ENCODE data around the gene ADAMTS13. TPM values are rescaled to one million over a fixed set of nuclear protein-coding genes. Genes with fewer than 3 reads are reported as not detected.

Gene ADAMTS13
- polyA plus RNA-seq, 3 donors from 2014 or later, result 0.33 to 0.73 TPM; not detected in 1

DNA sequence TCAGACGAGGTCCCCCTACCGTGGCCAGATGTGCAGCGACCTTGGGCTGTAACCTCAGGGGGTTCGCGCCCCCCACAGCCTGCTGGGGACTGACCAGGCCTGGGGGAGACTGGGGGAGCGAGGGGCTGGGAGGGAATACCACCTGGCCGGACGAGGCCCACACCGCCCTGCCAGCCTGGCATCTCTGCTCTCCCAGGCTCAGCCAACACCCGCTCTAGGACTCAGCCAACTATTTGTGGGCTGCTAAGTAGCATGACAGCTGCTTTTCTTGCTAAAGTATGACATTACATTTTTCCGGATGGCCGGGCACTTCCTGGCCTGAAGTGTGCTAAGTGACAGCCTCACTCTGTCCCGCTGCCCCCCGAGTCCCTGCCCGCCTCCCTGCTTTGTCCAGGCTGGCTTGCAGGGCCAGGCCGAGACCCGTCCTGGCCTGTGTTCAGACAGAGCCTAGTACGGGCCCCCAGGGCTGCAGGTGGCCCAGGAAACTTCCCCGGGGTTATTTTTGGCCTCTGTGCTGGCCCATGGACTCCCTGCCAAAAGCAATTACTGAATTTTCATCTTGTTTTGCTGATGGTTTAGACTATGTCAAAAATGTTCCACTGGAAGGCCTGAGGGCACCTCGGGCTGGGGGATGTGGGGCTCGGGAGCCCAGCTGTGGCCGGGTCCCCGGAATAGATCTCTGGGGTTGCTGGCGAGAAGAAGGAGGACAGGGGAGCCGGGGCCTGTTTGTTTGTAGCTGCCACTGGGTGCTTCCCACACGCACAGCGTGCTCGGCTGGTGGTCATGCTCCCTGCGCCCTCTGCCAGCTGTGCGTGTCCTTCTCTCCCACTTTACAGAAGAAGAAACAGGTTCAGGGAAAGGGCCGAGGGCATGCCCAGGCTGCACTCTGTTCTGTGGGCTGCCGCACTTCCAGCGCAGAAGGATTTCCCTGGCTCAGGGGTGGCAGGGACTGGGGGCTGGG lies 70.2 kb downstream of the ADAMTS13 start:
- H3K36me3 Mint-ChIP-seq, result no peaks in the 10 kb centered on the region
- peaks cover 0 to 9% (median 4%) of the 10 kb centered on the region in 3 donors for H3K27me3 Mint-ChIP-seq (ENCODE audit: low read depth in 3 of 3)
- no peaks in the 10 kb centered on the region for H3K9me3 Mint-ChIP-seq
- no peak overlapping the region for H3K4me3 Mint-ChIP-seq
- DNase-seq, result no peak
- no peaks in the 10 kb centered on the region for H3K4me1 Mint-ChIP-seq
- no peak overlapping the region for H3K27ac Mint-ChIP-seq

GRCh38 chr9:133493428-133493827 lies 71.3 kb downstream of the ADAMTS13 start:
- H3K36me3 Mint-ChIP-seq, result no peaks in the 10 kb centered on the region
- H3K27me3 Mint-ChIP-seq (ENCODE audit: low read depth in 3 of 3), result peaks cover 0 to 12% (median 0%) of the 10 kb centered on the region in 3 donors
- no peaks in the 10 kb centered on the region for H3K4me1 Mint-ChIP-seq
- H3K9me3 Mint-ChIP-seq, result no peaks in the 10 kb centered on the region
- H3K27ac Mint-ChIP-seq, result no peak overlapping the region
- DNase-seq, result no peak
- no peak overlapping the region for H3K4me3 Mint-ChIP-seq

GRCh38 chr9:133493845-133494540 lies 71.8 kb downstream of the ADAMTS13 start:
- H3K36me3 Mint-ChIP-seq, result no peaks in the 10 kb centered on the region
- no peaks in the 10 kb centered on the region for H3K9me3 Mint-ChIP-seq
- H3K4me1 Mint-ChIP-seq, result no peaks in the 10 kb centered on the region
- peaks cover 0 to 12% (median 0%) of the 10 kb centered on the region in 3 donors for H3K27me3 Mint-ChIP-seq (ENCODE audit: low read depth in 3 of 3)
- no peak overlapping the region for H3K27ac Mint-ChIP-seq
- no peak overlapping the region for H3K4me3 Mint-ChIP-seq
- DNase-seq, result no peak

GRCh38 chr9:133494636-133495326 lies 72.6 kb downstream of the ADAMTS13 start:
- H3K4me3 Mint-ChIP-seq, result no peak overlapping the region
- H3K36me3 Mint-ChIP-seq, result no peaks in the 10 kb centered on the region
- H3K27me3 Mint-ChIP-seq (ENCODE audit: low read depth in 3 of 3), result peaks cover 0 to 5% (median 0%) of the 10 kb centered on the region in 3 donors
- H3K27ac Mint-ChIP-seq, result no peak overlapping the region
- no peaks in the 10 kb centered on the region for H3K9me3 Mint-ChIP-seq
- DNase-seq, result no peak
- H3K4me1 Mint-ChIP-seq, result no peaks in the 10 kb centered on the region

DNA sequence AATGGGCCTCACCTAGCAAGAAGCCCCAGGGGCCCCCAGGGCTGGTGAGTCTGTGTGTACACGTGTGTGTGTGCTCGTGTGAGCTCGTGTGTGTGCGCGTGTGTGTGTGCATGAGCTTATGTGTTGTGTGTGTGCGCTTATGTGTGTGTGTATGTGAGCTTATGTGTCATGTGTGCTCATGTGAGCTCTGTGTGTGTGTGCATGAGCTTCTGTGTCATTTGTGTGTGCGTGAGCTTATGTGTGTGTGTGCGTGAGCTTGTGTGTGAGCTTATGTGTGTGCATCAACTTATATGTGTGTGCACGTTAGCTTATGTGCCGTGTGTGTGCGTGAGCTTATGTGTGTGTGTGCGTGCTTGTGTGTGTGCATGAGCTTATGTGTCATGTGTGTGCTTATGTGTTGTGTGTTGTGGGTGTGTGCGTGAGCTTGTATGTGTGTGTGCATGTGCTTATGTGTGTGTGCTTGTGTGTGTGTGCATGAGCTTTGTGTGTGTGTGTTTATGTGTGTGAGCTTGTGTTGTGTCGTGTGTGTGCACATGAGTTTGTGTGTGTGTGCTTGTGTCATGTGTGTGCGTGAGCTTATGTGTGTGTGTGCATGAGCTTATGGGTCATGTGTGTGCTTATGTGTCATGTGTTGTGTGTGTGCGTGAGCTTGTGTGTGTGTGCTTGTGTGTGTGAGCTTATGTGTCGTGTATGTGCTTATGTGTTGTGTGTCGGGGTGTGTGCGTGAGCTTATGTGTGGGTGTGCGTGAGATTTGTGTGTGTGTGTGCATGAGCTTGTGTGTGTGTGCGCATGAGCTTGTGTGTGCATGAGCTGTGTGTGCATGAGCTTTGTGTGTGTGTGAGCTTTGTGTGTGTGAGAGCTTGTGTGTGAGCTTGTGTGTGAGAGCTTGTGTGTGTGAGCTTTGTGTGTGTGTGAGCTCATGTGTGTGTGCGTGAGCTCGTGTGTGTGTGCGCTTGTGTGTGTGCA lies 73.4 kb downstream of the ADAMTS13 start:
- Mint-ChIP-seq H3K36me3 (no peaks in the 10 kb centered on the region), H3K4me1 (no peaks in the 10 kb centered on the region), H3K9me3 (no peaks in the 10 kb centered on the region), H3K4me3 (no peak overlapping the region), H3K27ac (no peak overlapping the region), H3K27me3 (ENCODE audit: low read depth in 3 of 3) (peaks cover 0 to 8% (median 0%) of the 10 kb centered on the region in 3 donors)
- DNase-seq, result no peak

- no peak for DNase-seq
- no peaks in the 10 kb centered on the region for H3K4me1 Mint-ChIP-seq
- H3K9me3 Mint-ChIP-seq, result peaks cover 0 to 13% (median 7%) of the 10 kb centered on the region in 6 donors
- H3K27me3 Mint-ChIP-seq (ENCODE audit: low read depth in 3 of 3), result peaks cover 0 to 20% (median 2%) of the 10 kb centered on the region in 3 donors
- no peak overlapping the region for H3K27ac Mint-ChIP-seq
- H3K36me3 Mint-ChIP-seq, result peaks cover 0 to 11% (median 0%) of the 10 kb centered on the region in 3 donors
- H3K4me3 Mint-ChIP-seq, result no peak overlapping the region
Measured at GRCh38 chr9:133496861-133497842, 75.0 kb downstream of the ADAMTS13 start.

- Mint-ChIP-seq H3K36me3 (peaks cover 0 to 13% (median 0%) of the 10 kb centered on the region in 3 donors), H3K27me3 (ENCODE audit: low read depth in 3 of 3) (peaks cover 0 to 29% (median 2%) of the 10 kb centered on the region in 3 donors), H3K27ac (no peak overlapping the region), H3K9me3 (peaks cover 4 to 20% (median 10%) of the 10 kb centered on the region in 6 donors), H3K4me3 (no peak overlapping the region), H3K4me1 (no peaks in the 10 kb centered on the region)
- no peak for DNase-seq
Measured at GRCh38 chr9:133499132-133499891, 77.1 kb downstream of the ADAMTS13 start.

DNA sequence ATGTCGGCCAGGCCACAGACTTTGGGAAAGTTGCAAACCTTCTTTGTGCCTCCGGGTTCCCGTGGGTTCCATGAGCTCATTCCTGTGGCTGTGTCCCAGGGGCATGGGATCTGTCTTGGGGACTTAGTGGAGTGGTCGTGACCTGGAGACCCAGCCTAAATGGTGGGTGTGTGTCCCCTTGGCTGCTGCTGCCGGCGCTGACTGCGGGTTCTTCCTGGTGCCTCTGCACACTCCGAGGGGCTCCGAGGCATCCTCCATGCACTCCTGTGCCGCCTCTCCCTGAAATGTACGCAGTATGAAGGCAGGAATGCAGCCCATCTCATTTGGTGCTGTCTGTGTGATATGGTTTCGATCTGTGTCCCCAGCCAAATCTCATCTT lies 77.7 kb downstream of the ADAMTS13 start:
- Mint-ChIP-seq H3K36me3 (peaks cover 0 to 13% (median 0%) of the 10 kb centered on the region in 3 donors), H3K27ac (no peak overlapping the region), H3K4me1 (no peaks in the 10 kb centered on the region), H3K4me3 (no peak overlapping the region), H3K27me3 (ENCODE audit: low read depth in 3 of 3) (peaks cover 0 to 29% (median 2%) of the 10 kb centered on the region in 3 donors), H3K9me3 (peaks cover 4 to 20% (median 10%) of the 10 kb centered on the region in 6 donors)
- no peak for DNase-seq

DNA sequence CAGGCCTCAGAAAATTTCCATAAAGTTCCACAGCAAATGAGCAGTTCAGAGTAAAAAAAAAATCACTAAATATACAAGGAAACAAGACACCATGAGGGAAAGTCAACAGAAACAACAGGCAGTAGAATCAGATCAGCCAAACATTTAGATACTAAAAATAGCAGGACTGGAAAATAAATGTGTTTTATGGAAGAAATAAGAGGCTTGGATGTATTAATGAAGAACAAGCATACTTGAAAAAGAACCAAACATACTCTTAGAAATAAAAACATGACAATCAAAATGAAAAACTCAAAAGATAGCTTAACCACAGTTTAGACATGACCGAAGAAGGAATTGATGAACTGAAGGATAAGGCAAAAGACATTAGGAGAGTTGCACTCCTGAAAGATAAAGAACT lies 79.9 kb downstream of the ADAMTS13 start:
- Mint-ChIP-seq H3K4me3 (no peak overlapping the region), H3K9me3 (peaks cover 4 to 20% (median 10%) of the 10 kb centered on the region in 6 donors), H3K36me3 (peaks cover 0 to 13% (median 0%) of the 10 kb centered on the region in 3 donors), H3K4me1 (no peaks in the 10 kb centered on the region), H3K27me3 (ENCODE audit: low read depth in 3 of 3) (peaks cover 0 to 29% (median 2%) of the 10 kb centered on the region in 3 donors), H3K27ac (no peak overlapping the region)
- no peak for DNase-seq

DNA sequence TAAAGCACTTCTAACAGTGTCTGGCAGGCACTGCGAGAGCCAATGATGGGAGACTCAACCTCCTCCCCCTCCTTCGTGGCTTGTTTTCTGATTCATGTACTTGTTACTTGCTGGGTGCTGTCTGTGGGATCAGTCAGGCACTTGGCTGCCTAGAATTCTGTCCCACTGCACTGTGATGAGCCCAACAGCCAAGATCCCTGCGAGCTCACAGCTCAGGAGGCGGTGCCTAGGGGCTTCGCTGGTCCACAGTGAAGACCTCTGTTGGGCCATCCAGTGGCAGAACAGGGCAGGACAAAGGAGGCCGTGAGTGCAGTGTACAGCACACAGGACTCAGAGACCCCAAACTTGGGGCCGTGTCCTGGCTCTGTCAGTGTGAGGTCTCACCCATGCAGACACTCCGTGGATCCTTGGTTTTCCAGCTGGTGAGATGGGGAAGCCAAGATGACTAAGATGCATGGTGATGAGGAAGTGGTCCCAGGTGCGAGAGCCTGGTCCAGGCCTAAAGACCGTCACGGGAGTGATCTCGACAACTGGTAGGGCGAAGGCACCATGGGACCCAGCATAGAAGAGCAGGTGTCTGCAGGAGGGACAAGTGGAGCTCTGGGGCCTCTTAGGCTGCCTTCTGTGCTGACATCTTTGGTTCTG lies 83.1 kb downstream of the ADAMTS13 start:
- Mint-ChIP-seq H3K27me3 (ENCODE audit: low read depth in 3 of 3) (peaks cover 0 to 23% (median 2%) of the 10 kb centered on the region in 3 donors), H3K4me3 (no peak overlapping the region), H3K36me3 (peaks cover 0 to 13% (median 0%) of the 10 kb centered on the region in 3 donors), H3K9me3 (peaks cover 4 to 20% (median 10%) of the 10 kb centered on the region in 6 donors), H3K27ac (no peak overlapping the region), H3K4me1 (peaks cover 10% of the 10 kb centered on the region in 2 donors)
- no peak for DNase-seq
